HG03558 (cell line): ENCODE data around the gene DOK3.
"Not testable (repeated sequence)": the region's sequence is repeated elsewhere in the genome, so short reads cannot be mapped to it uniquely, and the experiment has no call there.

Experiments
- ATAC-seq: cut with Tn5 transposase; IDR thresholded peaks from one replicate; pipeline ENCODE4 v1.9.1; 2021; ENCODE audit warnings: moderate number of reproducible peaks; ENCODE audit not compliant: unreplicated experiment; ENCODE audit errors: extremely low read depth

DOK3 gene

DNA sequence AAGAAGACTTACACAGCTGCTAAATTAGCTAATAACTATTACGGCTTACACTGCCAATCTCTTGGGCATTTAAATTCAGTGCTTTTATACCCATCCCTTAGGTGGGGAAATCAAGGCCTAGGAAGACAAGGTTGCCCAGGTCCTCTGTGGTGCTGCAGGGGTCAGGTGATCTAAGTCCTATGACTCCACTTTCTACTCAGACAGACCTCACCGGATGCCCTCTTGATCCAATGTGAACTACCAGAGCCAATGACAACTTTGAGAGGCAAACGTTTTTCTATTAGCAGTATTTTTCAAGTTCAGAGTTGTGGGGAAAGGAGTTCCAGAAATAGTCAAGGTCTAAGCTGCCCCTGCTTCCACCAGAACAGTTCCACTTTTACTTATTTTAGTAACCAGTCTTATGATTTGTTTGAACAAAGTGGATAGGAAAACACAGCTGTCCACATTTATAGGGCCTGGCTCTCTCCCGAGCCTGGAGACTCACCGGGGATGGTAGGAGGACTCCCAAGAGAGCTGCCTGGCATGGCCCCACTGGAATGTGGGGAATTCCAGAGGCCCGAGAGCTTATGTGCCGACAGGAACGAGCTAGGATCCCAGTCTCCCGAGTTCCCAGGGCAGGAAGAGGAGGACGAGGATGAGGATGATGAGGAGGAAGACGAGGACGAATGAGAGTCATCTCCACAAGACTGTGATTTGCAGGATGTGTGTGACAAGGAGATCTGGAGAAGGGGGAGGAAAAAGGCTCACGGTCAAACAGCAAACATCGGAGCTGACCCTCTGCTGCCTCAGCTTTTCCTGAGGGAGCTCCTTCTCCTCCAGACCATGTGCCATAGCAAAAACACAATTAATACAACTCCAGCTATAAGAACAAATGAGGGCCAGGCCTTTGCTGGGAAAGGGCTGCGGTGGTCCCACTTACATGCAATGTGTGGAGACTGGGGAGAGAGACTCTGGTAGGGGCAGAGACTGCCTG is 28.0 kb upstream of the DOK3 start:
- no peak for ATAC-seq

DNA sequence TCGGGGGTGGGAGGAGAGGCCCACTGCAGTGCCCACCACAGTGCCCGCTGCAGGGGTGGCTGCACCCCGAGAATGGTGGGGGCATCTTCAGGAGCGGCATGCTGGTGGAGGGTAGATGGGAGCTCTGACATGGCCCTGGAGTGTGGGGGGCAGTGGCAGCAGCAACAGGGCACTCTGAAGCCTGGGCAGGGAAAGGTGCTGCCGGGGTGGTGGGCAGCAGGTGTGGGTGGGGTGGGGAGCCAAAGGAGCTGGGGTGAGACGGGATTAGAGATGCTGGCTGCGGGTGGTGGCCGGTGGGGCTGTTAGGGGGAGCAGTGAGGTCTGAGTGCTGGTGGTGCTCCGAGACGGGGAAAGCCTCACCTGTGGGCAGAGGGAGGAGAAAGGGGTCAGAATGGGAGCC is 26.8 kb upstream of the DOK3 start:
- ATAC-seq: no peak

DNA sequence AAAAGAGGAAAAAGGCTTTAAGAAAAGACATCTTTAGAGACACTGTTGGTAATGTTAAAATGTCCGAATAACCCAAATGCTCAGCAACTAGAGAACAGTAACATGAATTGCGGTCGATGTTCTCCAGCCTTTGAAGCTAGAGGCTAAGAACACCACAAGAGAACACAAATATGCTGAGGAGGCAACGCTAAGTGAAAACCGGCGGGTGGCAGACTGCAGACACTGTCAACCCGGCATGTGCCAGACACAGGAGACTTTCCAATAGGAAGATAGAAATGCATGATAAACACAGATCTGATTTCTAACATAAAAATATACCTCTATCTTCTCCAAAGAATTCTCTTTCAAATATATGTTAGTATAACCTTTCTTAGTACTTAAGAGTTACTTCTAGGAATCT is 25.5 kb upstream of the DOK3 start:
- ATAC-seq: no peak

DNA sequence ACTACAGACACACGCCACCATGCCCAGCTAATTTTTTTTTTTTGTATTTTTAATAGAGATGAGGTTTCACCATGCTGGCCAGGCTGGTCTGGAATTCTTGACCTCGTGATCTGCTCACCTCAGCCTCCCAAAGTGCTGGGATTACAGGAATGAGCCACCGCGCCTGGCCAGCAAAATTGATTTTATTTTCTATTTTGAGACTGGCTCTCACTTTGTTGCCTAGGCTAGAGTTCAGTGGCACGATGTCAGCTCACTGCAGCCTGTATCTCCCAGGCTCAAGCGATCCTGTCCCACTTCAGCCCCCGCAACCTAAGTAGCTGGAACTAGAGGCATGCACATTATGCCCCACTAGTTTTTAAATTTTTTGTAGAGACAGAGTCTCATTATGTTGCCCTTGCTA is 24.8 kb upstream of the DOK3 start:
- ATAC-seq: not testable (repeated sequence)

DNA sequence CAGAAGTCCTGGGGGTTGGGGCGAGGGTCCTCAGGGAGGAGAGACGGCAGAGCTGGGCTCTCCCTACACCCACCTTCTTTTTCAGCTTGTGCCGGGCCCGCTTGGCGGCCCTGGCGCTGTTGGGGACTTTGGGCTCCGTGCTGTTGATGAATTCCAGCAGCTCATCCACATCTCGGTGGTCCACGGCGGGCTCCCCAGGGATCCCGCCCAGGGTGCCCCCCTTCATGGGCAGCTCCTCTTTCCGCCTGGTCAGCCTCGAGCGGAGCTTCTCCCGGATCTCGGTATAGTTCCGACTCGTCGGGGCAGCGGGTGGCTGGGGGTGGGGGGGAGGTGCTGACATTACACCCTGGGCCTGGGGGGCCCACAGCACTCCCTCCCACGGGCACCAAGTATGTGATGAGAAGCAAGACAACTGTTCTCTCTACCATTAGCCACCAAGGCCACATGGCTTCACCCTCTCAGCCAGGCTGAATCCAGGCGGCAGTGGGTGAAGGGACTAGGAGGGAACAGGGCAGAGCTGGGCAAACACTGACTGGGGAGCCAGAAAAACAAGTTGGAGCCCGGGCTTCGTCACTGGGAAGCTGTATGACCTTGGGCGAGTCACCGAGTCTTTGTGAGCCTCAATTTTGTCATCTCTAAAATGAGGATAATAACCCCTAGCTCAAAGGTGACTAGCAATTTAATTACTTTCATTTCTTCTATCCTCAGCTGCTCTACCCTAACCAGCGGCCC is 21.7 kb upstream of the DOK3 start:
- no peak for ATAC-seq

DNA sequence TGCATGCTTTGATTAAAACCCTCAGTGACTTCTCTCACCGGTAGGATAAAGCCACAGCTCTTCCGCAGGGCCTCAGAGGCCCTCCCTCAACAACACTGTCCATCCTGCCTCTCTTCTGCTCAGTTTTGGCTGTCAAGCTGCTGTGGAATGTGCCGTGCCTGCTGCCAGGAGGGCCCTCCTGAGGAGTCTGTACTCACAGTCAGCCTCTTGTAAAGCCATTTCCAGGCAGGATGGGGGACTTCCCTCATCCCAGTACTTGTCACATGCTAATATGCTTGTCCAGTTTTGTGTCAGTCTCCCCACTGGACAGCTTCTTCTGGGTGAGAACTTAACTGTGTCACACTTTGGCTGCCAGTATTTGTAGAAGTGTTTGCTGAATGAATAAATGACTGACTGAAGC is 21.0 kb upstream of the DOK3 start:
- no peak for ATAC-seq

DNA sequence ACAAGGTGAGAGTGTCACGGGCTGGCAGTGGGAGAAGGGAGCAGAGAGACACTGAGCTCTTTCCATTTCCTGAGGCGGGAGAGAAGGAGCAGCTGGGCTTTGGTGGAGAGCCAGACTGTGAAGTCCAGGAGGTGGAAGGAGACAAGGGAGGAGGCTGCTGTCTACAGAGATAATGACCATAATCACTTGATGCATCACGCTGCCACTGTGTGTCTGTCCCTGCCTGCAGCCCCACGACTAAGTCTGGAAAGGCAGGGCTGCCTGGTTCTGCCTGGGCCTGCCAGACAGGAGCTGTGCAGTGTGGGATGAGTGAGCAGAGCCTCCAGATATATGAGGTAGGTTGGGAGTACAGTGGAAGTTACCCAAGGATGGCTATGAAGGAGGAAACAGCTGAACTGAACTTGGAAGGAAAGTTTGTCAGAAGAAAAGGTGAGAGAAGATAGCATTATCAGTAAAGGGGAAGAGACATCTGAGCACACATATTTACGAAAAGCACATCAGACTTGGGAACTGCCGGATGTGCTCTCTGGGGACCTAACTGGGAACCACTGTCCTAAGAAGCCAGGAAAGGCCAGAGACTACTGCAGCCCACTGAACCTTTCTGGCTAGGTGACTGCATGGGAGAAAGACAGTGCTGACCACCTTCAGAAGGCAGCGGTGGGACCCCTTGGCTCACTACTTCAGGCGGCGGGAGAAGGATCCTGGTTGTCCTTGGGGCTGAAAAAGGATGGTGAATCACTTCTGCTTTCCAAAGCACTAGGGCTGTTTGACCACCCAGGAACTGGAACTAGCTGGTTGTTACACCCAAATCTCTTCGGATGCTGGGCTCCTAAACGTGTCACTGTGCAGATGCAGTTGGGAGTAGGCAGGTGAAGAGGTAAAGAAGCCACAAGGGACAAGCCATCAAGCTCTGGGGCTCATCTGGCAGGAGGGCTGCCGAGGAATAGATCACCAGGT is 19.9 kb upstream of the DOK3 start:
- ATAC-seq: no peak

DNA sequence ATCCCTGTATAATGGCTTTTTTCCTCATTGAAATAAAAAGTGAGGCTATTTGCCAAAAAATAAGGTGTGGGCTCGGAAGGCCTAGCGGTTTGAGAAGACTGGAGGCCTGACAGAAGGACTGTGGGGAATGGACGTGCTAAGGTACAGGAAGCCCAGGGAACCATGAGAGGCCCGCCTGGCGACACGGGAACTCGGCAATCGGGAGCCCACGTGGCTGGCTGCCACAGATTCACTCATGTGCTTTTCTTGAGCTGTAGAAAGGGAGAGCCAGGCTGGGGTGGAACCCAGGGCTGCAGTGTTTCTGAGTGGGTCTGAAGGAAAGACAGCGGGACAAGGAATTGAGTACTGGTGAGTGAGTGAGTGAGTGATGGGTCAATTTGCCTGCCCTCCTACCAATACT is 19.0 kb upstream of the DOK3 start:
- no peak for ATAC-seq

DNA sequence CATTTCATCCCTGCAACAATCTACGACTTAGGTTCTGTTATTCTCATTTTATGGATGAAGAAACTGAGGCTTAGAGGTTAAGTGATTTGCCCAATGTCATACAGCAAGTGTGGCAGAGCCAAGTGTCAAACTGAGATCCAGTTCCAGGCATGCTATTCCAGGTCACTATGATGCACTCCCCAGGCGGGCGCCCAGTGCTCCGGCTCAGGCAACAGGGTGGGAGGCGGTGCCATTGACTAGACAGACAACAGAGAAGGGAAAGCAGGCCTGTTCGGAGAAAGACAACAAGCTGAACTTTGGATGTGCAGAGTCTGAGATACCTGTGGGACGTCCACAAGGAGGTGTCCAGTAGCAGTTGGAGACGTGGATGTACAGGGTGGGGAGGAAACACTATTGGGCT is 18.0 kb upstream of the DOK3 start:
- no peak for ATAC-seq

DNA sequence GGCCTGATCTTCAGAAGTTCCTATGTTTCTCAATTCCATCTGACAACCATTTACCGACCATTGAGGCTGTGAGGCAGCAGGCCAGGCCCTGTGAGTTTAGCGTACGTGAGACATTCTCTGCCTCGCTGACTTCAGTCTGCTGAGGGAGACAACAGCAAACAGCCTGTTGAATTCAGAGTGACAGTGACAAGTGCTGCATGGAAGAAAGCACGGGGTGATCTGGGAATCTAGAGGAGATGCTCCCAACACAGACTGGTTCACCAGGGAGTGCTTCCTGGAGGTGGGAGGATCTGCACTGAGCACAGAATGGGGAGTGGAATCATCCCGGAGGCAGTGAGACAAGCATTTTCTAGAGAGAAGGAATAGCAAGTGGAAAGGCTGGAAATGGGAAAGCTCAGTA is 17.2 kb upstream of the DOK3 start:
- ATAC-seq: no peak

DNA sequence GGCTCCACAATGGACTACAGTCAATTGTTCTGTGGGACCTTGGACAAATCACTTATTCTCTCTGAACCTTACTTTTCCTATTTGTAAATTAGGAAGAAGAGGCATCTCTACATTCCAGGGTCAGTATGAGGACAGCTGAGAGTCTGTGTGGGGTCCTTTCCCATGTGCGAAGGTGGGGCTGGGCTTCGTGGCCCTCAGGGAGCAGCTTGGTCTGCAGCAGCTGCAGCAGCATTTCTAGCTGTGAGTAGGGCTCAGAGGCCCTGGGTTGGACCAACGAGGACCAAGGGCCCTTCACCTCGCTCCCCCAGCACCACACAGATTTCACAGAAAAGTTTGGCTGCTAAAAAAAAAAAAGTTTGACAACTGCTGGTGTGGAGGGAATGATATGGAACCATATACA is 16.6 kb upstream of the DOK3 start:
- ATAC-seq: no peak

DNA sequence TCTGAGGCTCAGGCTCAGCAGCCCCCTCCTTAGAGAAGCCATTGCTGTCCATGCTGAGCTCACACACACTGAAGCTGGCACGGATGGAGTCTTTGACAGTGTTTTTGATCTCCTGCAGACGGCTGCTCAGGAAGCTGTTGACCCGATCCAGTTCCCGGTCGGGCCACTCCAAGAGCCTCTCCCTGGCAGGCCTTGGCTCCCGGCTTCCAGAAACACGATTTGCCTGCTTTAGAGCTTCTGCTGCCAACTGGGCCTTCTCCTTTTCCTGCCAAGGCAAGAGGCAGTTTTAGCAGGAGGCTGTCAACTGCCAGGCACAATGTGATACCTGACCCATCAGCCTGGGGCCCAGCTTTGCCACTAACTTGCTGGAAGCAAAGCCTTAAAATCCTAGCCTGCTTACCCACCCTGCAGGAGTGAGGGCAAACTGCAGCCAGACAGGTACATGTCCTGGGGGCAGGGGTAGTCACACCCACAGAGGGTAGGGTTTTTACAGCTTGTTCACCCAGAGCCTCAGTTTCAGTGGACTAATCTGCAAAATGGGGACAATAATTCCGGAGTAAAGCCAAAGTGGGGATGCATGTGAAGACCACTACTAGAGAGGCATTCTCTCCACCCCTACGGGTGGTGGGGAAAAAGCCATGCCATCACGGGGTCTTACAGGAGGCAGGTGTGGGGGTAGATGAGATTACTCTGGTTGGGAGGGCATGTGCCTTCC is 15.5 kb upstream of the DOK3 start:
- ATAC-seq: no peak

DNA sequence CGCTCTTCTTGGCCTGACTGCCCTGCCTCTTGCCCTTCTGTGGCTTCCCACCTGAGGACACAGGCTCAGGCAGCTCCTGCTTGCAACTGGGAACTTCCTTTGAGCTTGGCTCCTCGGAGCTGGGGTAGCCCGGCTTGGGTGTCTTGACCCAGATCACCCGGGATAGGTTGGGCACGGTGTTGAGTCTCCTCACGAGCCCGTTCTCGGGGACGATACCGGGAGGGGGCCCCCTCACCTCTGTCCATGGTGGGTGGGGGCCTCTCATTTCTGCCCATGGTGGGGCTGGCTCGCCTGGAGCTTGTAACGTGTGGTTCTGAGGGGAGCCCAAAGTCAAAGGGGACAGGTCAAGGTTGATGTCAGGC is 14.9 kb upstream of the DOK3 start:
- ATAC-seq: no peak

DNA sequence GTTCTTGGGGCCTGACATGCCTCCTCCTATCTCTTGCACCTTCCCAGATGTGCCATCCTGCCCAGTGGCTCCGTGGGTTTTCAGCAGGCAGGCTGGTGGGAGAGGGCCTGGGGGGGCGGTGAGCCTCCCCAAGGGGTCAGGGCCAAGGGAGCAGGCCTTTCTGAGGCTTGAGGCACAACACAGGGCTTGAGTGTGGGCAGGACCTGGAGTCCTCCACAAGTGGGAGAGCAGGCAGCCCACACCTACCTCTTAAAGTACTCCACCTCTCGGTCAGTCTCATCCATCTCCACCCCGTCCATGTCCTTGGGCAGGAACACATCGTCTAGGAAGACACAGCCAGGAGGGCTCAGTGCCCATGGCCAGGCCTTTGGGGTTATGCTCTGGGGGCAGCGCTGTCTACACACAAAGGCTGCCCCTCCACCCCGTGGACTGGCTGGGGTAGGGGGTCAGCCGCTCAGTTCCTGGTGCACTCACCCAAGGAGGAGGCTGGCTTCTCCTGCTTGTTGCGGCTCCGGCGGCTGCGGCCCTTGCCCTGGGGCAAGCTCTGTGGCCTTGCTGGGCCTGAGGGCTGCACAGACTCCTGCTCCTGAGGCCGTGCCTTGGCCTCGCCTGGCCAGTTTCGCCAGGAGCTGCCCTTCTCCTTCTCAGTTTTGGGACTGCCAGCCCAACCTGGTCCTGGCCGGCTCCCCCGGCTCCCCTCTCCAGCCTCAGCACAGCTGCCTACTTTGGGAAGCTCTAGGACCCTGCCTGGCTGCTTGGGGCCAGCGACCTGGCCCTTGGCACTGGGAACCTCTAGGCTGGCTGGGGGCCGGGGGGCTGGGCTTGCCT is 14.3 kb upstream of the DOK3 start:
- no peak for ATAC-seq

DNA sequence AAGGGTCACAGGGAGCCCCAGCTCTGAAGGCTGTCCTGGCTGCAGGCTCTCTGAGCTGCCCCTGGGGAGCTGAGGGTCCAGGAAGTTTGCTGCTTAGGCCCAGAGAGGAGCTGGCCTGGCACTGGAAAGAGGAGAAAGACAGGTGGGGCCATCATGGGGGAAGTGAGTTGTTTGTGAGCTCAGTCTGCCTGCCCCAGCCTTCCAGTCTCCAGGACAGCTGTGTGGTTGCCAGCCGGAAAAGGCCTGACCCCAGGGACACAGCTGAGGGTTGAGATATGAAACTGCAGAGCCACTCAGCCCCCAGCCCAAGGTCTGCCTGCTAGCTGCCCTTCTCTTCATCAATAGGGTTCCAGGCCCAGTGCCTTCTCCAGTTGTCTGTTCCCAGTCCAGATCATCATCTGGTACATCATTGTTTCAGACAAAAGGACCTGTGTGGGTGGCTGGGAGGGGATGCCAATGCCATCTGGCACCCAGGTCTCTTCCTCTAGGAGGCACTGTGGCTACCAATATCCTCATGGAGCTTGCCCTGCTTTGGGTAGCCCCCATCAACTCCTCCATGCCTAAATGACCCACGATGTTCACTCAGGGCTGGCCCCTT is 11.4 kb upstream of the DOK3 start:
- ATAC-seq: no peak

DNA sequence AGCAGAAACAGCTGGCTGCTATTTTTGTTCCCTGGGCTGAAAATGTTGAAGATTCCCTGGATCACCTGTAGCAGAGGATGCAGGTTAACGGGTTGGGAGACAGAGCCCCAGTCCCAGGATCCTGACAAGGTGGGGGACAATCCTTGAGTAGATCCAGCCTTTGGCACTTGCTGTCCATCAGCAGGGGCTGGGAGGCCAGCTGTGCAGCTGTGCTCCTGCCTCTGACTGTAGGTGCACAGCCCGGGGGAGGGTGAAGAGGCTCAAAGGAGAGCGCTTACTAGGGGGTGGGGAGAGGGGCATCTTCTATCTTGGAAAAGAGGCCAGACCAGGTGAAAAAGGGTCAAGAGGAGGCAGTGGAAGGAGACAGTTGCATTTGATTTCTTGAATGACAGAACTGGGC is 10.6 kb upstream of the DOK3 start:
- no peak for ATAC-seq

DNA sequence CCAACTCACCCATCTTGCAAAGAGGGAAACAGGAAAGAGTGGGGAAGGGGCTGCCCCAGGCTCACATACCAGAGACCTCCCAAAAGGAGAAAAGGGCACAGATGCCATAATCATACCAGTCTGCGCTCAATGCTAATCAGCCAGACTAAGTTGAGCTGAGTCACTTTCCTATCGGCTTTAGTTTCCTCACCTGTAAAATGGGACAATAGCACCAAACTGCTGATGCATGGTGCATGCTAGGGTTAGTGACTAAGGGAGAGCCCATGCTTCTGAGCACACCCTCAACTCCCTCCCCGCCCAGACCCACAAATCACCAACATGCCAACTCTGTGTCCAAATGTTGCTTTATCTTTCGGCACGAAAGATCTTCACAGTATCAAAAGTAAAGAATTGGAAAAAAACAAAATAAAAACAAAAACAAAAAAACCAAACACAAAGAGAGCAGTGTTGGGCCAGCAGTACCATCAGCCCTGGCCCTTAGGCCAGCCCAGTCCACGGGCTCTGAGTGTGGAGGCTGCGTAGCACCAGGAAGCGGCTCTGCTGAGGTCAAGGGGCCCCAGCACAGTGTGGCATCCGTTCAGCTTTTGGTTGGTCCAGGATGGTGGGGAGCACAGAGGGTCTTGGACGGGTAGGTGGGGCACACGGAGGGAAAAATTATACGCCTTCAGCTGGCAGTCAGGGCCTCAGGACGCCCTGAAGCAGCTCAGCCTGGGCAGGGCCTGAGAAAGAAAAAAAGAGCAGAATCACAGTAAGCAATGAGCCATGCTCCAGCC is 10.0 kb upstream of the DOK3 start:
- ATAC-seq: no peak
